Liver (tissue), 3 donors: ENCODE measurements around the gene CARHSP1.
A peak's percentile ranks its signal among the peaks of the same experiment; 100 is the strongest.

Source experiments
- GABPA ChIP-seq, 2 donors: IDR thresholded peaks in 1 of 2; conservative IDR thresholded peaks in 1 of 2; 2 replicates each; pipeline ENCODE4 v1.6.1; 2016; ENCODE audit warnings: antibody characterized with exemption in 2 of 2, mild to moderate bottlenecking in 1 of 2, moderate library complexity in 1 of 2
- RXRA ChIP-seq, 2 donors: IDR thresholded peaks; 2 replicates each; pipeline ENCODE4 v1.6.1; 2017 to 2018; ENCODE audit warnings: antibody characterized with exemption in 2 of 2, mild to moderate bottlenecking in 1 of 2
- TF ChIP-seq, protein P1 (sequence below): fragments of 150-350 bp; IDR thresholded peaks from 2 replicates; pipeline ENCODE4 v1.5.1; 2017; ENCODE audit warnings: improper control_type of control experiment, low read depth, low read length; ENCODE audit not compliant: missing input control
- donor health status: healthy.
- donor health status: healthy.

DNA sequence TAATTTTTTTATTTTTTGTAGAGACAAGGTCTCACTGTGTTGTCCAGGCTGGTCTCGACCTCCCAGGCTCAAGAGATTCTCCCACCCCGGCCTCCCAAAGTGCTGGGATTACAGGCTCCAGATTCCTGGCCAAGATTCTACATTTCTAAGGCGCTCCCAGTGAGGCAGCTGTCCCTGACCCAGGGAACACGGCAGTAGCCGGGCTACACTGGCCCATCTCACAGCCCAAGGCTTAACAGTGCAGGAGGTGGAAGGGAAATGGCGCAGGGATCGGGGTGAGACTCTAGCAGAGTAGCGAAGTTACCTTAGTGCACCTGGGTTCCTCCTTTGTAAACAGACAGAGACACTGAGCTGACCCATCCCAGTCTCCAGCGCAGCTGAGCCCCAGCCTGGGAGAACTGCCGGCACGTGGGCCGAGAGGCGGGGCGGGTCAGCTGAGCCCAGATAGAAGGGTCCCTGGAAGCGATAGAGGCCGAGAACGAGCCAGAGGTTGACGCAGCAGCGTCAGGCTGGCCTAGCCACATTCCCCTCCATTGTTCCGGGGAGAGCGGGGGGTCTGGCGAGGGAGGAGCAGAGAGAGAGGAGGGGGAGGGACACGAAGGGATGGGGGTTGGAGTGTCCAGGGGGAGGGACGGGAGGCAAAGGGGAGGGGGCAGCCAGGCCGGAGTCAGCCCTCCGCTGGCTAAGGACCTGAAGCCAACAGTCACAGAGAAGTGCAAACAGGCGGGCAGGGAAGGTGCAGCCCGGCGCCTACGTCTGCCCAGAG, 2.5 kb downstream of the CARHSP1 start:
- TF ChIP-seq, protein P1, sequence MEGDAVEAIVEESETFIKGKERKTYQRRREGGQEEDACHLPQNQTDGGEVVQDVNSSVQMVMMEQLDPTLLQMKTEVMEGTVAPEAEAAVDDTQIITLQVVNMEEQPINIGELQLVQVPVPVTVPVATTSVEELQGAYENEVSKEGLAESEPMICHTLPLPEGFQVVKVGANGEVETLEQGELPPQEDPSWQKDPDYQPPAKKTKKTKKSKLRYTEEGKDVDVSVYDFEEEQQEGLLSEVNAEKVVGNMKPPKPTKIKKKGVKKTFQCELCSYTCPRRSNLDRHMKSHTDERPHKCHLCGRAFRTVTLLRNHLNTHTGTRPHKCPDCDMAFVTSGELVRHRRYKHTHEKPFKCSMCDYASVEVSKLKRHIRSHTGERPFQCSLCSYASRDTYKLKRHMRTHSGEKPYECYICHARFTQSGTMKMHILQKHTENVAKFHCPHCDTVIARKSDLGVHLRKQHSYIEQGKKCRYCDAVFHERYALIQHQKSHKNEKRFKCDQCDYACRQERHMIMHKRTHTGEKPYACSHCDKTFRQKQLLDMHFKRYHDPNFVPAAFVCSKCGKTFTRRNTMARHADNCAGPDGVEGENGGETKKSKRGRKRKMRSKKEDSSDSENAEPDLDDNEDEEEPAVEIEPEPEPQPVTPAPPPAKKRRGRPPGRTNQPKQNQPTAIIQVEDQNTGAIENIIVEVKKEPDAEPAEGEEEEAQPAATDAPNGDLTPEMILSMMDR = no peak
- TF ChIP-seq GABPA (IDR thresholded peaks at IDR 0.05 in 1 of 2, conservative IDR thresholded peaks at IDR 0.05 in 1 of 2) (no peak), RXRA (IDR thresholded peaks at IDR 0.05) (peak; percentile 38 to 50)
